ENCODE measurements around the gene PTPRG. TPM values are rescaled to one million over a fixed set of nuclear protein-coding genes. Genes with fewer than 3 reads are reported as not detected.

Gene PTPRG
- total RNA-seq, 2 experiments from 2014 or later = 0.13 to 0.70 TPM

GRCh38 chr3:61844346-61844745 lies 283.0 kb downstream of the PTPRG start:
- H3K4me1 ChIP-seq (ENCODE audit: insufficient read depth, low read length, poor library complexity, severe bottlenecking) = no peaks in the 10 kb centered on the region
- intact Hi-C loops (cut with micrococcal nuclease; ENCODE audit: unreplicated experiment) = no loop called here
- H4K20me1 ChIP-seq (ENCODE audit: insufficient read depth, low read length) = no peaks in the 10 kb centered on the region
- H3K4me3 ChIP-seq (ENCODE audit: low read depth, low read length, poor library complexity, severe bottlenecking) = no peak overlapping the region
- H3K9me3 ChIP-seq (ENCODE audit: low read length) = no peaks in the 10 kb centered on the region
- H3K27ac ChIP-seq (ENCODE audit: low read depth, low read length, poor library complexity, severe bottlenecking) = no peak overlapping the region
- H3K36me3 ChIP-seq (ENCODE audit: insufficient read depth, low read length) = no peaks in the 10 kb centered on the region
- no TSS peak for BruUV-seq (replicated peaks)
- no peak for DNase-seq (ENCODE audit: low spot score)
- TF ChIP-seq EZH2phosphoT487 (IDR thresholded peaks at IDR 0.05; ENCODE audit: borderline replicate concordance, low read depth, low read length) (no peak), CTCF (conservative IDR thresholded peaks at IDR 0.05; ENCODE audit: low read length) (no peak)
- H3K4me2 ChIP-seq (ENCODE audit: low read length) = no peak overlapping the region
- no peak overlapping the region for H2AFZ ChIP-seq (ENCODE audit: low read length)
- no peaks in the 10 kb centered on the region for H3K9me2 ChIP-seq (ENCODE audit: insufficient read depth, low read length)
- H3K79me2 ChIP-seq (ENCODE audit: insufficient read depth, low read depth, low read length) = no peaks in the 10 kb centered on the region
- ChIA-PET POLR2A (no interaction called here), CTCF (ENCODE audit: unreplicated experiment) (no interaction called here)

GRCh38 chr3:61846488-61846887 lies 285.1 kb downstream of the PTPRG start:
- CTCF ChIA-PET (ENCODE audit: unreplicated experiment) = no interaction called here
- POLR2A ChIA-PET = interaction anchor here (0.6 kb wide), 1 partner anchor 24 kb away, joined by 8 read pairs; no protein-coding TSS in a partner anchor
- Histone ChIP-seq H3K9me2 (ENCODE audit: insufficient read depth, low read length) (no peaks in the 10 kb centered on the region), H3K27ac (ENCODE audit: low read depth, low read length, poor library complexity, severe bottlenecking) (no peak overlapping the region), H3K4me1 (ENCODE audit: insufficient read depth, low read length, poor library complexity, severe bottlenecking) (no peaks in the 10 kb centered on the region), H2AFZ (ENCODE audit: low read length) (no peak overlapping the region), H3K4me3 (ENCODE audit: low read depth, low read length, poor library complexity, severe bottlenecking) (no peak overlapping the region), H3K4me2 (ENCODE audit: low read length) (no peak overlapping the region), H3K36me3 (ENCODE audit: insufficient read depth, low read length) (no peaks in the 10 kb centered on the region), H3K79me2 (ENCODE audit: insufficient read depth, low read depth, low read length) (no peaks in the 10 kb centered on the region), H3K9me3 (ENCODE audit: low read length) (no peaks in the 10 kb centered on the region), H4K20me1 (ENCODE audit: insufficient read depth, low read length) (no peaks in the 10 kb centered on the region)
- no peak for TF ChIP-seq EZH2phosphoT487 (IDR thresholded peaks at IDR 0.05; ENCODE audit: borderline replicate concordance, low read depth, low read length)
- TF ChIP-seq CTCF (conservative IDR thresholded peaks at IDR 0.05; ENCODE audit: low read length) = no peak
- intact Hi-C loops (cut with micrococcal nuclease; ENCODE audit: unreplicated experiment) = no loop called here
- BruUV-seq (replicated peaks) = no TSS peak
- DNase-seq (ENCODE audit: low spot score) = no peak

GRCh38 chr3:61847784-61848462 lies 286.6 kb downstream of the PTPRG start:
- Histone ChIP-seq H3K9me3 (ENCODE audit: low read length) (no peaks in the 10 kb centered on the region), H3K4me1 (ENCODE audit: insufficient read depth, low read length, poor library complexity, severe bottlenecking) (no peaks in the 10 kb centered on the region), H3K79me2 (ENCODE audit: insufficient read depth, low read depth, low read length) (no peaks in the 10 kb centered on the region), H3K4me2 (ENCODE audit: low read length) (no peak overlapping the region), H4K20me1 (ENCODE audit: insufficient read depth, low read length) (no peaks in the 10 kb centered on the region), H2AFZ (ENCODE audit: low read length) (no peak overlapping the region), H3K36me3 (ENCODE audit: insufficient read depth, low read length) (no peaks in the 10 kb centered on the region), H3K9me2 (ENCODE audit: insufficient read depth, low read length) (no peaks in the 10 kb centered on the region), H3K27ac (ENCODE audit: low read depth, low read length, poor library complexity, severe bottlenecking) (no peak overlapping the region), H3K4me3 (ENCODE audit: low read depth, low read length, poor library complexity, severe bottlenecking) (no peak overlapping the region)
- no peak for TF ChIP-seq EZH2phosphoT487 (IDR thresholded peaks at IDR 0.05; ENCODE audit: borderline replicate concordance, low read depth, low read length)
- TF ChIP-seq CTCF (conservative IDR thresholded peaks at IDR 0.05; ENCODE audit: low read length) = no peak
- ChIA-PET POLR2A (no interaction called here), CTCF (ENCODE audit: unreplicated experiment) (no interaction called here)
- intact Hi-C loops (cut with micrococcal nuclease; ENCODE audit: unreplicated experiment) = no loop called here
- DNase-seq (ENCODE audit: low spot score) = no peak
- BruUV-seq (replicated peaks) = no TSS peak
